Gastrocnemius medialis (tissue), 4 donors: ENCODE results near the gene TRMT11. TPM values are rescaled to one million over a fixed set of nuclear protein-coding genes. Genes with fewer than 3 reads are reported as not detected.
A peak's percentile ranks its signal among the peaks of the same experiment; 100 is the strongest.

Experiments used
- ATAC-seq, 2 donors: fragments of 150-250 bp; one replicate each; pipeline ENCODE4 v1.9.1; 2016
- DNase-seq, 2 donors: peaks; one replicate each; pipeline ENCODE4 v3.0.0-alpha.2; 2019
- H3K27ac ChIP-seq, 4 donors: fragments of 200-600 bp; sonication (generic); 1 replicate in 1 of 4; 2 replicates in 3 of 4; pipeline ENCODE4 v1.5.1; 2016 to 2018; ENCODE audit warnings: mild to moderate bottlenecking in 2 of 4, moderate library complexity in 1 of 4
- H3K27me3 ChIP-seq, 3 donors: fragments of 200-600 bp; sonication (generic) in 2 of 3; 1 replicate in 1 of 3; 2 replicates in 2 of 3; pipeline versions ENCODE4 v1.5.1 to v1.6.0; 2016 to 2019; ENCODE audit warnings: mild to moderate bottlenecking in 1 of 3, moderate library complexity in 1 of 3
- H3K36me3 ChIP-seq, 2 donors: fragments of 200-600 bp; sonication (generic) in 1 of 2; one replicate each; pipeline ENCODE4 v1.5.1; 2017 to 2018
- H3K4me1 ChIP-seq, 2 donors: fragments of 200-600 bp; sonication (generic) in 1 of 2; one replicate each; pipeline ENCODE4 v1.5.1; 2016 to 2017; ENCODE audit warnings: mild to moderate bottlenecking in 2 of 2
- H3K4me3 ChIP-seq, 4 donors: fragments of 200-600 bp; sonication (generic) in 3 of 4; 1 replicate in 1 of 4; 2 replicates in 3 of 4; pipeline ENCODE4 v1.5.1; 2016 to 2019; ENCODE audit warnings: mild to moderate bottlenecking in 2 of 4
- H3K9me3 ChIP-seq, 3 donors: fragments of 200-600 bp; sonication (generic) in 2 of 3; 1 replicate in 1 of 3; 2 replicates in 2 of 3; pipeline ENCODE4 v1.5.1; 2016 to 2019
- CTCF ChIP-seq, 5 experiments: fragments of 450-650 bp in 3 of 5; fragments of 200-600 bp in 2 of 5; sonication (generic) in 2 of 5; IDR thresholded peaks in 4 of 5; conservative IDR thresholded peaks in 1 of 5; 1 replicate in 4 of 5; 2 replicates in 1 of 5; pipeline ENCODE4 v1.5.1; 2016 to 2019; ENCODE audit warnings: antibody characterized with exemption in 5 of 5, mild to moderate bottlenecking in 3 of 5, moderate library complexity in 3 of 5
- POLR2A ChIP-seq, 2 donors: fragments of 450-650 bp; IDR thresholded peaks; one replicate each; pipeline ENCODE4 v1.6.1; 2017; ENCODE audit warnings: antibody characterized with exemption in 2 of 2, mild to moderate bottlenecking in 2 of 2, moderate library complexity in 2 of 2
- in situ Hi-C, 4 donors: fragments of 200-750 bp; cut with MboI; loops; one replicate each; pipeline versions ENCODE4 v1.15.0 to v1.8.0; 2017; ENCODE audit warnings: low sequenced_read_pairs in 4 of 4
- intact Hi-C: fragments of 100-400 bp; cut with DNase I; formaldehyde crosslinking; loops from one replicate; pipeline ENCODE4 v1.15.1; 2023; ENCODE audit warnings: low total_unique reads
- total RNA-seq, 4 donors: library from RNA; depleted of rRNA; stranded (reverse); fragments of >200 nt; gene quantifications; one replicate each; pipeline versions ENCODE4 v1.1.0 to v1.2.3, GENCODE V29; 2016

Gene TRMT11
- total RNA-seq, 4 donors from 2014 or later: 2.5 to 10.2 (median 6.9) TPM

DNA sequence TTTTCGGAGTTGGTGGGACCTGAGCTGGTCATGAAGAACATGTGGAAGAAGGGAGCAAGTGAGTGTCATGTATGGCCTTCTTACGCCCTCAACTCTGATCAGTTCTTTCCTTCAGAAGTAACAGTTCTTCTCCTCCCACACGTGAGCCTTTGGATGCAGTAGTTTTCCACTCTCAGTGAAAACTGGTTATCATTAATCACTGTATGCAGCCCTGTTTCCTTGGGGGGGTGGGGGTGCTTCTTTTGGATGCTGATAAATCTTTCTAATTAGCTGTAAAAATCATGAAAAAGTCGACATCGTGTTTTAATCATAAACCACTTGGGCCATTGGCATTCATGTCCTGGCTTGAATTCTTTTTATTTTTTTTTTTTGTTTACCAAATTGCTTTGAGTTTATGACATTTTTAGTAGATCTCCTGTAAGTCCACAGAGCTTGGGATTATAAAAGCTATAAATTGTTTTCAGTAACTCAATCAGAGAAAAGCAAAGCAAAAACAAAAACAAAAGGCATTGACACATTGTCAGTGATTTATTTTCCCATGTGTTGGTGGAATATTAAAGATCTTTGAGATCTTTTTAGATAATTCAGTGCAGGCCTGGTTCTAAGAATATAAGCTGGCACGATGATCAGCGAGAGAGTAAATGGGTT is 84.8 kb downstream of the TRMT11 start:
- H3K9me3 ChIP-seq: no peaks in the 10 kb centered on the region
- no peak for DNase-seq
- intact Hi-C loops (no loop called here), in situ Hi-C loops (no loop called here)
- no peak for TF ChIP-seq POLR2A (IDR thresholded peaks at IDR 0.05)
- no peak for TF ChIP-seq CTCF (IDR thresholded peaks at IDR 0.05 in 4 of 5, conservative IDR thresholded peaks at IDR 0.05 in 1 of 5)
- no peaks in the 10 kb centered on the region for H3K27me3 ChIP-seq
- no peak overlapping the region for H3K4me3 ChIP-seq
- ATAC-seq: no peak
- H3K4me1 ChIP-seq: no peaks in the 10 kb centered on the region
- no peaks in the 10 kb centered on the region for H3K36me3 ChIP-seq
- no peak overlapping the region for H3K27ac ChIP-seq

DNA sequence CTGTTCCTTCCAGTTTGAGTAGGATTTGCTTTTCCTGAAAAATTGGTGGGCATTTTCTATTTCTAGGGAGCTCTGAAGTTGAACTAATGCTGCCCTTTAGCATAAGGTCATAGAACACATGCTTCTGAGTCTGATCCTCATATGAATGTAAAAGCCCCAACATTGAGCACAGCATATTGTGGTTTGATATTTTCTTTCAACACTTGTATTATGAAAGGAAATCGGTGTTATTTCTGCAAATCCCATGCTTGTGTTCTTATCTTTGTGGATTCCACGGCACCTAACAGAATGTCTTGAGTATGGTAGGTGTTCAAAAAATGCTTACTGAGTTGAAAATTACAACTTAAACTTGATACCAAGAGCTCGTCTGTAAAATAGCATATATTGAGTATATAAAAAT is 85.8 kb downstream of the TRMT11 start:
- H3K27ac ChIP-seq: no peak overlapping the region
- in situ Hi-C loops: no loop called here
- H3K4me3 ChIP-seq: no peak overlapping the region
- H3K4me1 ChIP-seq: no peaks in the 10 kb centered on the region
- ATAC-seq: no peak
- no peak for DNase-seq
- H3K9me3 ChIP-seq: no peaks in the 10 kb centered on the region
- H3K36me3 ChIP-seq: no peaks in the 10 kb centered on the region
- TF ChIP-seq CTCF (IDR thresholded peaks at IDR 0.05 in 4 of 5, conservative IDR thresholded peaks at IDR 0.05 in 1 of 5): no peak
- TF ChIP-seq POLR2A (IDR thresholded peaks at IDR 0.05): no peak
- intact Hi-C loops: no loop called here
- no peaks in the 10 kb centered on the region for H3K27me3 ChIP-seq

DNA sequence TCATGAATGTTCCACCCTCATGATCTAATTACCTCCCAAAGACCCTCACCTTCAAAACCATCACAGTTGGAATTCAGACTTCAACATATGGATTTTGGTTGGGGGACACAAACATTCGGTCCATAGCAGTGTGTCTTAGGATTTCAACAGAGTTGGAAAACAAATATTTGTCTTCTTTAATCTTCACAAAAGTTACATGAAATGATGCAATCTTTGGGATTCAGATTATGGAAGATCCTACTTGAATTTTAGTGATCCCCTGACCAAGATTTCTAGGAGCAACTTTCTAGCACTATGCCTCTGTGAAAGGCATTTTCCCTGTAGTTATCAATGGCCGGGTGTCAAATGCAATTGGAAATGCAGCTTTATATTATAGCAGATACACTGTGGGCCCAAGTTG is 86.5 kb downstream of the TRMT11 start:
- Histone ChIP-seq H3K9me3 (no peaks in the 10 kb centered on the region), H3K36me3 (no peaks in the 10 kb centered on the region), H3K4me3 (no peak overlapping the region), H3K27me3 (no peaks in the 10 kb centered on the region), H3K27ac (no peak overlapping the region), H3K4me1 (no peaks in the 10 kb centered on the region)
- ATAC-seq (no peak), DNase-seq (no peak)
- in situ Hi-C loops: no loop called here
- intact Hi-C loops: no loop called here
- TF ChIP-seq CTCF (IDR thresholded peaks at IDR 0.05 in 4 of 5, conservative IDR thresholded peaks at IDR 0.05 in 1 of 5) (no peak), POLR2A (IDR thresholded peaks at IDR 0.05) (no peak)

- no peak overlapping the region for H3K4me3 ChIP-seq
- TF ChIP-seq POLR2A (IDR thresholded peaks at IDR 0.05): no peak
- ATAC-seq (no peak), DNase-seq (no peak)
- H3K36me3 ChIP-seq: no peaks in the 10 kb centered on the region
- no peaks in the 10 kb centered on the region for H3K9me3 ChIP-seq
- no peak overlapping the region for H3K27ac ChIP-seq
- H3K4me1 ChIP-seq: no peaks in the 10 kb centered on the region
- no peaks in the 10 kb centered on the region for H3K27me3 ChIP-seq
- intact Hi-C loops: no loop called here
- in situ Hi-C loops: no loop called here
These were observed 89.2 kb downstream of the TRMT11 start for GRCh38 chr6:126075335-126076071.

DNA sequence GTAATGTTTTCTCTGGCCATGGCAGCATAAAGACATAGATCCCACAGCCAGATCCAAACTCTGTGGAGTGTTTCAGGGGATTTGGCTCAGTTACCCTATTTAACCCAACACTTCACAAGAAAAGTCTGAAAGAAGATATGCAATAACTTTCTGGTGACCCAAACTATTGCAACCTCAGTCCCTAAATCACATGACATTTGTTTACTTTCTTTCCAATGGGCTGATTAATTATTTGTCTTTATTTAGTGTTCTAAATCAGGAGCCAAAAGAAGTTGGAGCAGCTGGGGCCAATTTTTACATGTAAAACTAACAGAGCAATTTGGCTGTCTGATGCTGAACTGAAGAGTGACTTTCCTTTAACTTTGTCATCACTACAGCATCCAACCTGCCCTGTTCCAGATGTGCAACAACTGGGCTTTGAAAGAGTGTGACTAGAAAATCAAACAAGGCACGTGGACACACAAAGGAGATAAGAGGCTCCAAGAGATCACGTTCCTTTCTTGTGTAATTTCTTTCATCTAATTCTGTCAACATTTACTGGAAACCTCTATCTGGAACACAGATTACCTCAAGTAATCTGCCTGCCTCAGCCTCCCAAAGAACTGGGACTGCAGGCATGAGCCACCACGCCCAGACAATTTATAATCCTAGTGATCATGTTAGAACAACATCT is 90.8 kb downstream of the TRMT11 start:
- Histone ChIP-seq H3K4me1 (no peaks in the 10 kb centered on the region), H3K27ac (no peak overlapping the region), H3K4me3 (no peak overlapping the region), H3K36me3 (no peaks in the 10 kb centered on the region), H3K9me3 (no peaks in the 10 kb centered on the region), H3K27me3 (no peaks in the 10 kb centered on the region)
- intact Hi-C loops (no loop called here), in situ Hi-C loops (no loop called here)
- DNase-seq (no peak), ATAC-seq (peak; percentile 27 to 42)
- TF ChIP-seq CTCF (IDR thresholded peaks at IDR 0.05 in 4 of 5, conservative IDR thresholded peaks at IDR 0.05 in 1 of 5): no peak
- no peak for TF ChIP-seq POLR2A (IDR thresholded peaks at IDR 0.05)
